Endothelial cell of umbilical vein (primary cell): ENCODE data around the gene LONRF3. TPM values are rescaled to one million over a fixed set of nuclear protein-coding genes. Genes with fewer than 3 reads are reported as not detected.

Experiments
- BruUV-seq: library from RNA; stranded (reverse); fragments of 400-500 nt; replicated peaks from 2 replicates; lab custom pipeline; 2021; lab: Mats Ljungman, UMichigan
- CTCF ChIA-PET: fragments of 300-600, 350-600 bp; sonication (Branson Sonifier 250); formaldehyde crosslinking; loops from one replicate; lab custom pipeline; 2021; ENCODE audit warnings: antibody characterized with exemption, inconsistent platforms; lab: Charles Lee
- POLR2A ChIA-PET: fragments of 300-600, 350-600 bp; sonication (Branson Sonifier 250); formaldehyde crosslinking; loops from one replicate; lab custom pipeline; 2021; ENCODE audit warnings: antibody characterized with exemption, inconsistent platforms; lab: Charles Lee
- DNase-seq: peaks from one replicate; pipeline ENCODE4 v3.0.0-alpha.2; 2011; ENCODE audit warnings: low read depth, low spot score
- FAIRE-seq: peaks from 2 replicates; lab custom pipeline; 2011; peaks lifted over from hg19 to GRCh38; lab: Jason Lieb, UNC
- H2AFZ ChIP-seq: 2 replicates; pipeline ENCODE4 v1.6.0; 2012; ENCODE audit warnings: low read depth, low read length, control low read depth, inconsistent platforms
- H3K27ac ChIP-seq: 2 replicates; pipeline ENCODE4 v1.5.1; 2011; ENCODE audit warnings: low read depth, mild to moderate bottlenecking, control low read depth, low read length, moderate library complexity; ENCODE audit not compliant: insufficient read depth
- H3K27me3 ChIP-seq, 2 experiments: 2 replicates each; pipeline versions ENCODE4 v1.6.0 to v1.6.1; 2011; ENCODE audit warnings: low read length in 2 of 2, mixed read lengths in 1 of 2; ENCODE audit not compliant: control insufficient read depth in 2 of 2, insufficient read depth in 2 of 2
- H3K36me3 ChIP-seq, 2 experiments: 2 replicates in 1 of 2; 3 replicates in 1 of 2; pipeline ENCODE4 v1.5.1; 2011; ENCODE audit warnings: low read length in 2 of 2, mild to moderate bottlenecking in 1 of 2, moderate library complexity in 1 of 2; ENCODE audit not compliant: control insufficient read depth in 2 of 2, insufficient read depth in 2 of 2; ENCODE audit errors: extremely low read depth in 1 of 2
- H3K4me1 ChIP-seq: 3 replicates; pipeline ENCODE4 v1.5.1; 2011; ENCODE audit warnings: mild to moderate bottlenecking, low read length; ENCODE audit not compliant: control insufficient read depth, insufficient read depth; ENCODE audit errors: extremely low read depth
- H3K4me2 ChIP-seq: 2 replicates; pipeline ENCODE4 v1.6.1; 2011; ENCODE audit warnings: low read length, control low read depth, mixed read lengths; ENCODE audit not compliant: insufficient read depth
- H3K4me3 ChIP-seq, 3 experiments: fragments of 200-600 bp in 1 of 3; sonication (generic), shearing (Covaris generic) in 1 of 3; replicated peaks in 1 of 3; 2 replicates each; pipeline ENCODE4 v1.5.1; 2011 to 2016; ENCODE audit warnings: control low read depth in 3 of 3, low read length in 3 of 3, mild to moderate bottlenecking in 2 of 3, inconsistent platforms in 1 of 3, low read depth in 1 of 3, moderate library complexity in 1 of 3; ENCODE audit not compliant: insufficient read depth in 1 of 3
- H3K79me2 ChIP-seq: 2 replicates; pipeline ENCODE4 v1.6.0; 2012; ENCODE audit warnings: low read length, inconsistent platforms; ENCODE audit not compliant: control insufficient read depth, insufficient read depth
- H3K9ac ChIP-seq: replicated peaks from 2 replicates; pipeline ENCODE3; 2011; ENCODE audit warnings: low read length, control low read depth; ENCODE audit not compliant: insufficient read depth; ENCODE audit errors: extremely low read depth
- H3K9me1 ChIP-seq: replicated peaks from 3 replicates; pipeline ENCODE4 v1.6.0; 2011; ENCODE audit warnings: mild to moderate bottlenecking, low read length; ENCODE audit not compliant: control insufficient read depth, insufficient read depth; ENCODE audit errors: extremely low read depth
- H3K9me3 ChIP-seq: replicated peaks from 2 replicates; pipeline ENCODE4 v1.5.1; 2012; ENCODE audit warnings: low read length, inconsistent platforms; ENCODE audit not compliant: control insufficient read depth, insufficient read depth
- H4K20me1 ChIP-seq: replicated peaks from 2 replicates; pipeline ENCODE3; 2011; ENCODE audit warnings: mild to moderate bottlenecking, low read length; ENCODE audit not compliant: control insufficient read depth, insufficient read depth; ENCODE audit errors: extremely low read depth
- EZH2 ChIP-seq: IDR thresholded peaks from 2 replicates; pipeline ENCODE4 v1.6.1; 2012; ENCODE audit warnings: borderline replicate concordance, low read depth, mild to moderate bottlenecking, moderate library complexity, low read length, inconsistent platforms; ENCODE audit not compliant: severe bottlenecking
- GATA2 ChIP-seq: IDR thresholded peaks from 2 replicates; pipeline ENCODE4 v1.7.0; 2011; ENCODE audit warnings: low read depth, mild to moderate bottlenecking, moderate library complexity, mixed read lengths, low read length; ENCODE audit not compliant: insufficient read length, insufficient read depth
- MAX ChIP-seq: IDR thresholded peaks from 2 replicates; pipeline ENCODE4 v1.6.1; 2011; ENCODE audit not compliant: insufficient read depth, insufficient read length
- MYC ChIP-seq: IDR thresholded peaks from one replicate; pipeline ENCODE4 v1.6.1; 2011; ENCODE audit warnings: mild to moderate bottlenecking, low read depth, low read length
- POLR2A ChIP-seq: IDR thresholded peaks from 2 replicates; pipeline ENCODE4 v1.6.1; 2012; ENCODE audit warnings: low read depth, mild to moderate bottlenecking, control low read depth, low read length
- POLR2AphosphoS5 ChIP-seq: IDR thresholded peaks from 2 replicates; pipeline ENCODE4 v1.6.1; 2012; ENCODE audit warnings: low read depth, mild to moderate bottlenecking, control low read depth, low read length, moderate library complexity; ENCODE audit not compliant: insufficient read depth
- dilution Hi-C: fragments of 300-500 bp; cut with MboI; formaldehyde crosslinking; loops from one replicate; pipeline ENCODE4 v1.15.0; 2019; ENCODE audit warnings: low sequenced_read_pairs; ENCODE audit not compliant: extremely low pct_ligation_motif_present
- intact Hi-C: fragments of 100-400 bp; cut with micrococcal nuclease; formaldehyde crosslinking; loops from one replicate; pipeline ENCODE4 v1.10.0; 2022
- polyA plus RNA-seq, 4 experiments: library from polyadenylated mRNA; depleted of rRNA in 3 of 4; stranded (reverse) in 3 of 4; unstranded in 1 of 4; fragments of >200 nt; gene quantifications; 2 replicates each; pipeline versions ENCODE4 v1.2.1 to v1.2.3, GENCODE V29; 2011 to 2012; ENCODE audit warnings: missing spikeins in 1 of 4
- total RNA-seq: library from RNA; stranded (reverse); gene quantifications from 2 replicates; pipeline ENCODE4 v1.2.3, GENCODE V29; 2021
- TF ChIP-seq, protein P1 (sequence below), 2 donors: IDR thresholded peaks; 1 replicate in 1 of 2; 2 replicates in 1 of 2; pipeline ENCODE4 v1.5.1; 2011; ENCODE audit warnings: low read length in 2 of 2, mild to moderate bottlenecking in 2 of 2, moderate library complexity in 2 of 2, control low read depth in 1 of 2, inconsistent platforms in 1 of 2, low read depth in 1 of 2; ENCODE audit not compliant: insufficient read depth in 1 of 2; ENCODE audit errors: extremely low read depth in 1 of 2

Gene LONRF3
- total and polyA plus RNA-seq, 2 donors (not counting 3 experiments of a cell fraction or from before 2014, with no cell fraction given), result 4.4 to 13.3 TPM

GRCh38 chrX:118971552-118971951 is 2.9 kb upstream of the LONRF3 start:
- DNase-seq (no peak), FAIRE-seq (no peak)
- Histone ChIP-seq H3K9me3 (no peaks in the 10 kb centered on the region), H3K4me2 (no peak overlapping the region), H2AFZ (no peak overlapping the region), H3K4me1 (peaks cover 12% of the 10 kb centered on the region), H4K20me1 (no peaks in the 10 kb centered on the region), H3K27ac (no peak overlapping the region), H3K79me2 (no peaks in the 10 kb centered on the region), H3K9ac (no peak overlapping the region), H3K9me1 (no peaks in the 10 kb centered on the region), H3K4me3 (no peak overlapping the region), H3K36me3 (no peaks in the 10 kb centered on the region), H3K27me3 (peaks cover 17 to 22% of the 10 kb centered on the region in 2 experiments)
- no TSS peak for BruUV-seq
- POLR2A ChIA-PET, result no interaction called here
- intact Hi-C loops, result no loop called here
- TF ChIP-seq EZH2 (no peak), MAX (no peak), MYC (no peak), GATA2 (no peak), POLR2AphosphoS5 (no peak), POLR2A (no peak)
- TF ChIP-seq, protein P1, sequence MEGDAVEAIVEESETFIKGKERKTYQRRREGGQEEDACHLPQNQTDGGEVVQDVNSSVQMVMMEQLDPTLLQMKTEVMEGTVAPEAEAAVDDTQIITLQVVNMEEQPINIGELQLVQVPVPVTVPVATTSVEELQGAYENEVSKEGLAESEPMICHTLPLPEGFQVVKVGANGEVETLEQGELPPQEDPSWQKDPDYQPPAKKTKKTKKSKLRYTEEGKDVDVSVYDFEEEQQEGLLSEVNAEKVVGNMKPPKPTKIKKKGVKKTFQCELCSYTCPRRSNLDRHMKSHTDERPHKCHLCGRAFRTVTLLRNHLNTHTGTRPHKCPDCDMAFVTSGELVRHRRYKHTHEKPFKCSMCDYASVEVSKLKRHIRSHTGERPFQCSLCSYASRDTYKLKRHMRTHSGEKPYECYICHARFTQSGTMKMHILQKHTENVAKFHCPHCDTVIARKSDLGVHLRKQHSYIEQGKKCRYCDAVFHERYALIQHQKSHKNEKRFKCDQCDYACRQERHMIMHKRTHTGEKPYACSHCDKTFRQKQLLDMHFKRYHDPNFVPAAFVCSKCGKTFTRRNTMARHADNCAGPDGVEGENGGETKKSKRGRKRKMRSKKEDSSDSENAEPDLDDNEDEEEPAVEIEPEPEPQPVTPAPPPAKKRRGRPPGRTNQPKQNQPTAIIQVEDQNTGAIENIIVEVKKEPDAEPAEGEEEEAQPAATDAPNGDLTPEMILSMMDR (IDR thresholded peaks at IDR 0.05; ENCODE audit: extremely low read depth in 1 of 2, insufficient read depth in 1 of 2, low read depth in 1 of 2, low read length in 2 of 2), result no peak
- dilution Hi-C loops, result no loop called here
- CTCF ChIA-PET, result interaction anchor here (0.9 kb wide), 1 partner anchor 132 kb away, joined by 3 read pairs; no protein-coding TSS in a partner anchor
